Measurements from ENCODE around the gene ATF4.

- TF ChIP-seq, protein P1, sequence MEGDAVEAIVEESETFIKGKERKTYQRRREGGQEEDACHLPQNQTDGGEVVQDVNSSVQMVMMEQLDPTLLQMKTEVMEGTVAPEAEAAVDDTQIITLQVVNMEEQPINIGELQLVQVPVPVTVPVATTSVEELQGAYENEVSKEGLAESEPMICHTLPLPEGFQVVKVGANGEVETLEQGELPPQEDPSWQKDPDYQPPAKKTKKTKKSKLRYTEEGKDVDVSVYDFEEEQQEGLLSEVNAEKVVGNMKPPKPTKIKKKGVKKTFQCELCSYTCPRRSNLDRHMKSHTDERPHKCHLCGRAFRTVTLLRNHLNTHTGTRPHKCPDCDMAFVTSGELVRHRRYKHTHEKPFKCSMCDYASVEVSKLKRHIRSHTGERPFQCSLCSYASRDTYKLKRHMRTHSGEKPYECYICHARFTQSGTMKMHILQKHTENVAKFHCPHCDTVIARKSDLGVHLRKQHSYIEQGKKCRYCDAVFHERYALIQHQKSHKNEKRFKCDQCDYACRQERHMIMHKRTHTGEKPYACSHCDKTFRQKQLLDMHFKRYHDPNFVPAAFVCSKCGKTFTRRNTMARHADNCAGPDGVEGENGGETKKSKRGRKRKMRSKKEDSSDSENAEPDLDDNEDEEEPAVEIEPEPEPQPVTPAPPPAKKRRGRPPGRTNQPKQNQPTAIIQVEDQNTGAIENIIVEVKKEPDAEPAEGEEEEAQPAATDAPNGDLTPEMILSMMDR (IDR thresholded peaks at IDR 0.05) = peak; percentile 85
- TF ChIP-seq POLR2AphosphoS5 (IDR thresholded peaks at IDR 0.05; ENCODE audit: low read depth, low read length) (no peak), SIN3A (IDR thresholded peaks at IDR 0.05; ENCODE audit: borderline replicate concordance, insufficient read depth, low read depth, low read length) (no peak), TCF7L2 (IDR thresholded peaks at IDR 0.05; ENCODE audit: low read depth, low read length) (no peak)
- TF ChIP-seq, protein P2, sequence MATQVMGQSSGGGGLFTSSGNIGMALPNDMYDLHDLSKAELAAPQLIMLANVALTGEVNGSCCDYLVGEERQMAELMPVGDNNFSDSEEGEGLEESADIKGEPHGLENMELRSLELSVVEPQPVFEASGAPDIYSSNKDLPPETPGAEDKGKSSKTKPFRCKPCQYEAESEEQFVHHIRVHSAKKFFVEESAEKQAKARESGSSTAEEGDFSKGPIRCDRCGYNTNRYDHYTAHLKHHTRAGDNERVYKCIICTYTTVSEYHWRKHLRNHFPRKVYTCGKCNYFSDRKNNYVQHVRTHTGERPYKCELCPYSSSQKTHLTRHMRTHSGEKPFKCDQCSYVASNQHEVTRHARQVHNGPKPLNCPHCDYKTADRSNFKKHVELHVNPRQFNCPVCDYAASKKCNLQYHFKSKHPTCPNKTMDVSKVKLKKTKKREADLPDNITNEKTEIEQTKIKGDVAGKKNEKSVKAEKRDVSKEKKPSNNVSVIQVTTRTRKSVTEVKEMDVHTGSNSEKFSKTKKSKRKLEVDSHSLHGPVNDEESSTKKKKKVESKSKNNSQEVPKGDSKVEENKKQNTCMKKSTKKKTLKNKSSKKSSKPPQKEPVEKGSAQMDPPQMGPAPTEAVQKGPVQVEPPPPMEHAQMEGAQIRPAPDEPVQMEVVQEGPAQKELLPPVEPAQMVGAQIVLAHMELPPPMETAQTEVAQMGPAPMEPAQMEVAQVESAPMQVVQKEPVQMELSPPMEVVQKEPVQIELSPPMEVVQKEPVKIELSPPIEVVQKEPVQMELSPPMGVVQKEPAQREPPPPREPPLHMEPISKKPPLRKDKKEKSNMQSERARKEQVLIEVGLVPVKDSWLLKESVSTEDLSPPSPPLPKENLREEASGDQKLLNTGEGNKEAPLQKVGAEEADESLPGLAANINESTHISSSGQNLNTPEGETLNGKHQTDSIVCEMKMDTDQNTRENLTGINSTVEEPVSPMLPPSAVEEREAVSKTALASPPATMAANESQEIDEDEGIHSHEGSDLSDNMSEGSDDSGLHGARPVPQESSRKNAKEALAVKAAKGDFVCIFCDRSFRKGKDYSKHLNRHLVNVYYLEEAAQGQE (IDR thresholded peaks at IDR 0.05; ENCODE audit: insufficient read depth in 1 of 2, low read depth in 2 of 2, low read length in 1 of 2) = no peak
Measured at GRCh38 chr22:39559456-39560105, 39.2 kb downstream of the ATF4 start.

Measured in Panc1 (cell line).